ENCODE measurements around the gene WDFY2.

DNA sequence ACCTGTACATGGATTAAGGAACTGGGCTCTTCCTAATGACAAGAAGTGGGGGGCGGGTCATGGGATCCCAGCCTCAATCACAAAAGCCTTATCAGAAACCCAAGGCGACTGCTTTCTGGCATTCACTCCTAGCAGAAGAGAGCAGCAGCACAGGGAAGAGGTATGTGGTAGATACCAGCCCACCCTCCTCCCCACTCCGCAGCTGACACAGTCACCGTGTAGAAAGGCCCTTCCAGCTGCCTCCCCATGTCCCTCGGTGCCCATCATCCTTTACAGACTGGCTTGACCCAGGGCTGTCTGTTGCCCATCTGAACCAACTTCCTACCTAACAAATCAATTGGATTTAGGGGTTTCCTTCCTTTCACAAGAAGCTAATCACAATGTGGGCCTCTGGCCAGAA lies 222.8 kb downstream of the WDFY2 start:
- no peak for TF ChIP-seq CTCF (IDR thresholded peaks at IDR 0.05; ENCODE audit: insufficient read depth, low read length, poor library complexity, severe bottlenecking)
- no peak for TF ChIP-seq EZH2phosphoT487 (conservative IDR thresholded peaks at IDR 0.05; ENCODE audit: low read length)
